H9 (cell line): ENCODE data around the gene UBTF. TPM values are rescaled to one million over a fixed set of nuclear protein-coding genes. Genes with fewer than 3 reads are reported as not detected.

Source experiments
- DNase-seq: peaks from one replicate; pipeline ENCODE4 v3.0.0-alpha.2; 2017
- H2AFZ ChIP-seq: one replicate; pipeline ENCODE4 v1.6.1; 2013; ENCODE audit warnings: mild to moderate bottlenecking, low read length, control low read depth, moderate library complexity
- H2AK5ac ChIP-seq: 2 replicates; pipeline ENCODE4 v1.6.1; 2013; ENCODE audit warnings: low read length, control low read depth, mixed read lengths; ENCODE audit not compliant: insufficient read length
- H2BK120ac ChIP-seq: one replicate; pipeline ENCODE4 v1.6.1; 2013; ENCODE audit warnings: low read depth, mild to moderate bottlenecking, low read length, control low read depth, inconsistent platforms; ENCODE audit not compliant: poor library complexity, severe bottlenecking
- H2BK12ac ChIP-seq: 2 replicates; pipeline ENCODE4 v1.6.1; 2013; ENCODE audit warnings: low read length, control low read depth, mixed read lengths, low read depth; ENCODE audit not compliant: insufficient read length
- H2BK15ac ChIP-seq: 2 replicates; pipeline ENCODE4 v1.6.1; 2013; ENCODE audit warnings: low read depth, low read length, control low read depth
- H2BK20ac ChIP-seq: one replicate; pipeline ENCODE4 v1.6.1; 2013; ENCODE audit warnings: low read depth, mild to moderate bottlenecking, low read length, control low read depth, inconsistent platforms; ENCODE audit not compliant: poor library complexity, severe bottlenecking
- H2BK5ac ChIP-seq: 2 replicates; pipeline ENCODE4 v1.6.1; 2013; ENCODE audit warnings: low read length, control low read depth, mixed read lengths; ENCODE audit not compliant: insufficient read length
- H3K14ac ChIP-seq: 2 replicates; pipeline ENCODE4 v1.6.1; 2013; ENCODE audit warnings: low read length, control low read depth; ENCODE audit not compliant: insufficient read depth
- H3K18ac ChIP-seq: 2 replicates; pipeline ENCODE4 v1.6.1; 2013; ENCODE audit warnings: low read depth, mild to moderate bottlenecking, mixed read lengths, low read length, control low read depth; ENCODE audit not compliant: insufficient read length
- H3K23ac ChIP-seq: 2 replicates; pipeline ENCODE4 v1.6.1; 2013; ENCODE audit warnings: low read length, control low read depth, mixed read lengths, low read depth; ENCODE audit not compliant: insufficient read length
- H3K23me2 ChIP-seq: 2 replicates; pipeline ENCODE4 v1.6.1; 2013; ENCODE audit warnings: low read depth, mild to moderate bottlenecking, mixed read lengths, low read length, control low read depth; ENCODE audit not compliant: insufficient read length, poor library complexity, severe bottlenecking
- H3K27ac ChIP-seq: 2 replicates; pipeline ENCODE4 v1.5.1; 2013; ENCODE audit warnings: low read length, control low read depth, mixed read lengths, low read depth; ENCODE audit not compliant: insufficient read length
- H3K27me3 ChIP-seq: 2 replicates; pipeline ENCODE4 v1.6.1; 2013; ENCODE audit warnings: low read length, control low read depth, inconsistent platforms; ENCODE audit not compliant: insufficient read depth
- H3K4ac ChIP-seq: 2 replicates; pipeline ENCODE4 v1.6.1; 2013; ENCODE audit warnings: low read depth, mild to moderate bottlenecking, control low read depth, inconsistent platforms, low read length, moderate library complexity
- H3K4me1 ChIP-seq: 2 replicates; pipeline ENCODE4 v1.6.1; 2013; ENCODE audit warnings: low read length, control low read depth, inconsistent platforms; ENCODE audit not compliant: insufficient read depth
- H3K4me2 ChIP-seq: 2 replicates; pipeline ENCODE4 v1.6.1; 2013; ENCODE audit warnings: low read length, control low read depth, mixed read lengths; ENCODE audit not compliant: insufficient read length, insufficient read depth
- H3K56ac ChIP-seq: 2 replicates; pipeline ENCODE4 v1.6.1; 2013; ENCODE audit warnings: low read depth, mild to moderate bottlenecking, mixed read lengths, low read length, control low read depth; ENCODE audit not compliant: insufficient read length
- H3K79me1 ChIP-seq: 2 replicates; pipeline ENCODE4 v1.6.1; 2013; ENCODE audit warnings: low read depth, mild to moderate bottlenecking, moderate library complexity, low read length, control low read depth, inconsistent platforms; ENCODE audit not compliant: insufficient read depth, poor library complexity, severe bottlenecking
- H3K79me2 ChIP-seq: 2 replicates; pipeline ENCODE4 v1.6.1; 2013; ENCODE audit warnings: low read length, control low read depth, inconsistent platforms; ENCODE audit not compliant: insufficient read depth
- H3K9ac ChIP-seq: 2 replicates; pipeline ENCODE4 v1.6.1; 2013; ENCODE audit warnings: low read length, control low read depth, mixed read lengths; ENCODE audit not compliant: insufficient read length; ENCODE audit errors: extremely low read depth
- H3K9me3 ChIP-seq: one replicate; pipeline ENCODE4 v1.6.1; 2013; ENCODE audit warnings: low read depth, low read length, inconsistent platforms; ENCODE audit not compliant: control insufficient read depth
- H3T11ph ChIP-seq: one replicate; pipeline ENCODE4 v1.6.1; 2013; ENCODE audit warnings: mild to moderate bottlenecking, low read length, control low read depth, inconsistent platforms
- H4K20me1 ChIP-seq: one replicate; pipeline ENCODE4 v1.6.1; 2013; ENCODE audit not compliant: control insufficient read depth, insufficient read length, insufficient read depth
- H4K5ac ChIP-seq: 2 replicates; pipeline ENCODE4 v1.6.1; 2013; ENCODE audit warnings: low read depth, mild to moderate bottlenecking, mixed read lengths, low read length, control low read depth; ENCODE audit not compliant: insufficient read length
- H4K8ac ChIP-seq: replicated peaks from 2 replicates; pipeline ENCODE4 v1.6.1; 2013; ENCODE audit warnings: low read length, control low read depth, mixed read lengths, low read depth; ENCODE audit not compliant: insufficient read length
- H4K91ac ChIP-seq: 2 replicates; pipeline ENCODE4 v1.6.1; 2013; ENCODE audit warnings: low read depth, mild to moderate bottlenecking, moderate library complexity, mixed read lengths, low read length, control low read depth; ENCODE audit not compliant: insufficient read length
- H3K27ac Mint-ChIP-seq, 3 experiments: 2 replicates in 2 of 3; 3 replicates in 1 of 3; pipeline ENCODE4 v1.8.0; 2020 to 2021; ENCODE audit warnings: mixed read lengths in 3 of 3, mild to moderate bottlenecking in 1 of 3, moderate library complexity in 1 of 3
- H3K27me3 Mint-ChIP-seq: 2 replicates; pipeline ENCODE4 v1.8.0; 2021; ENCODE audit warnings: low read depth, mild to moderate bottlenecking, moderate library complexity, mixed read lengths
- H3K36me3 Mint-ChIP-seq, 3 experiments: 2 replicates in 2 of 3; 3 replicates in 1 of 3; pipeline ENCODE4 v1.8.0; 2020 to 2021; ENCODE audit warnings: low read depth in 3 of 3, mixed read lengths in 3 of 3; ENCODE audit not compliant: insufficient read depth in 1 of 3
- H3K4me1 Mint-ChIP-seq, 2 experiments: 2 replicates each; pipeline ENCODE4 v1.8.0; 2020; ENCODE audit warnings: mixed read lengths in 2 of 2
- H3K4me3 Mint-ChIP-seq, 2 experiments: 2 replicates in 1 of 2; 3 replicates in 1 of 2; pipeline ENCODE4 v1.8.0; 2020 to 2021; ENCODE audit warnings: mild to moderate bottlenecking in 2 of 2, mixed read lengths in 2 of 2, moderate library complexity in 1 of 2
- H3K9me3 Mint-ChIP-seq, 2 experiments: 2 replicates in 1 of 2; 3 replicates in 1 of 2; pipeline ENCODE4 v1.8.0; 2020; ENCODE audit warnings: mild to moderate bottlenecking in 2 of 2, mixed read lengths in 2 of 2, moderate library complexity in 1 of 2
- WGBS: extraction: QIAGEN DNeasy Blood & Tissue Kit; methylation state at CpG from one replicate; pipeline ENCODE4 v1.1.7; 2013; ENCODE audit warnings: missing lambda C conversion rate, low lambda C conversion rate, mixed read lengths; ENCODE audit not compliant: insufficient read length; ENCODE audit errors: extremely low coverage; 5-methylcytosine and 5-hydroxymethylcytosine counted together
- total RNA-seq: library from RNA; stranded (reverse); gene quantifications from 2 replicates; pipeline ENCODE4 v1.2.1, GENCODE V29; 2021
- TF ChIP-seq, protein P1 (sequence below): fragments of 200-600 bp; sonication (generic); conservative IDR thresholded peaks from 3 replicates; pipeline ENCODE4 v1.8.0; 2021; ENCODE audit warnings: antibody characterized with exemption, mild to moderate bottlenecking

UBTF gene
- total RNA-seq, 1 experiment from 2014 or later, result 151 TPM

DNA sequence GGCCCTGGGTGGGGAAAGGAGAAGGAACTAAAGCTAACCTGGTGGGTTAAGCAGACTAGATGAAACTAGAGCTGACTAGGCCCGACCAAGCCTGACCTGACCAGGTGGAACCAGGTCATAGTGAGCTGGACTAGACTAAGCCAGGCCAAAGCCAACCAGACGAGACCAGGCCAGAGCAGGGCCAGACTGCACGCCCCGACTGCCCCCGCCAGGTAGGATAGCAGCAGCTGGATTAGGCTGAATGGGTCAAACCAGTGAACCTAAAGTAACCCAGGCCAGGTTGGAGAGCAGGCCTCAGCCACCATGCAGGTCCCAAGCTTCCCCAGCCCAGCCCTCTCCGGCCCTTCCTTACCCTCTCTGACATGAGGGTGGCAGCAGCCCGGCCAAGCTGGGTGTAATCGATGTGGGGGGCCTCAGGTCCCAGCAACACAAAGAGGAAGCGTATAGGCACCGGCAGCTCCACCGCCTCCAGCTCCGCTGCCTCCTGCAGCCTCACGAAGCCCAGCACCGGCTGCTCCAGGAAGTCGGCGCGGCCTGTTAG, 39.4 kb upstream of the UBTF start:
- no peaks in the 10 kb centered on the region for H4K20me1 ChIP-seq
- H3K14ac ChIP-seq, result 0 out of 2 replicates have a peak overlapping the region, but pooled peaks have one; percentile 6
- H2AFZ ChIP-seq, result no peak overlapping the region
- no peaks in the 10 kb centered on the region for H3K79me2 ChIP-seq
- no peaks in the 10 kb centered on the region for H3K9me3 ChIP-seq
- H2BK20ac ChIP-seq, result no peak overlapping the region
- no peak overlapping the region for H2BK5ac ChIP-seq
- no peak overlapping the region for H2BK12ac ChIP-seq
- H4K91ac ChIP-seq, result no peak overlapping the region
- no peak overlapping the region for H3K56ac ChIP-seq
- no peak overlapping the region for H3K4ac ChIP-seq
- H2BK15ac ChIP-seq, result no peak overlapping the region
- no peaks in the 10 kb centered on the region for H3K27me3 ChIP-seq
- H3K36me3 Mint-ChIP-seq, result no peaks in the 10 kb centered on the region
- no peak overlapping the region for H3K4me3 Mint-ChIP-seq
- no peak overlapping the region for H3T11ph ChIP-seq
- H4K5ac ChIP-seq, result no peak overlapping the region
- no peaks in the 10 kb centered on the region for H3K4me1 ChIP-seq
- peaks cover 0 to 9% of the 10 kb centered on the region in 2 experiments; a peak in 2 of 4 replicates for H3K4me1 Mint-ChIP-seq
- H3K27ac Mint-ChIP-seq, result no peak overlapping the region
- no peak overlapping the region for H3K4me2 ChIP-seq
- no peak overlapping the region for H3K9ac ChIP-seq
- H2AK5ac ChIP-seq, result no peak overlapping the region
- H3K23me2 ChIP-seq, result no peaks in the 10 kb centered on the region
- H4K8ac ChIP-seq, result no peak overlapping the region
- H2BK120ac ChIP-seq, result no peak overlapping the region
- H3K27me3 Mint-ChIP-seq, result peaks cover 14% of the 10 kb centered on the region
- H3K23ac ChIP-seq, result no peak overlapping the region
- H3K79me1 ChIP-seq, result no peaks in the 10 kb centered on the region
- no peak for DNase-seq
- no peak overlapping the region for H3K18ac ChIP-seq
- TF ChIP-seq, protein P1, sequence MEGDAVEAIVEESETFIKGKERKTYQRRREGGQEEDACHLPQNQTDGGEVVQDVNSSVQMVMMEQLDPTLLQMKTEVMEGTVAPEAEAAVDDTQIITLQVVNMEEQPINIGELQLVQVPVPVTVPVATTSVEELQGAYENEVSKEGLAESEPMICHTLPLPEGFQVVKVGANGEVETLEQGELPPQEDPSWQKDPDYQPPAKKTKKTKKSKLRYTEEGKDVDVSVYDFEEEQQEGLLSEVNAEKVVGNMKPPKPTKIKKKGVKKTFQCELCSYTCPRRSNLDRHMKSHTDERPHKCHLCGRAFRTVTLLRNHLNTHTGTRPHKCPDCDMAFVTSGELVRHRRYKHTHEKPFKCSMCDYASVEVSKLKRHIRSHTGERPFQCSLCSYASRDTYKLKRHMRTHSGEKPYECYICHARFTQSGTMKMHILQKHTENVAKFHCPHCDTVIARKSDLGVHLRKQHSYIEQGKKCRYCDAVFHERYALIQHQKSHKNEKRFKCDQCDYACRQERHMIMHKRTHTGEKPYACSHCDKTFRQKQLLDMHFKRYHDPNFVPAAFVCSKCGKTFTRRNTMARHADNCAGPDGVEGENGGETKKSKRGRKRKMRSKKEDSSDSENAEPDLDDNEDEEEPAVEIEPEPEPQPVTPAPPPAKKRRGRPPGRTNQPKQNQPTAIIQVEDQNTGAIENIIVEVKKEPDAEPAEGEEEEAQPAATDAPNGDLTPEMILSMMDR, result no peak
- no peak overlapping the region for H3K27ac ChIP-seq
- no peaks in the 10 kb centered on the region for H3K9me3 Mint-ChIP-seq
- WGBS, result no CpG with 5 or more reads among the region's 17 CpGs
